Right renal cortex interstitium (tissue), 3 donors: ENCODE results near the gene NDUFS8. TPM values are rescaled to one million over a fixed set of nuclear protein-coding genes. Genes with fewer than 3 reads are reported as not detected.

Experiments
- DNase-seq, 3 donors: peaks; one replicate each; pipeline ENCODE4 v3.0.0-alpha.2; 2013; ENCODE audit warnings: low read depth in 3 of 3, low spot score in 2 of 3
- polyA plus RNA-seq, 3 donors: library from polyadenylated mRNA; unstranded; fragments of 120-200 nt; gene quantifications; one replicate each; pipeline ENCODE4 v1.2.1, GENCODE V29; 2013; ENCODE audit not compliant: insufficient read length in 3 of 3

NDUFS8 gene
- polyA plus RNA-seq, 3 donors = 62.2 to 75.6 (median 65.2) TPM

- DNase-seq = no peak
Observed at GRCh38 chr11:68074584-68075352, 44.3 kb downstream of the NDUFS8 start.

- DNase-seq = no peak
Observed at GRCh38 chr11:68076371-68077042, 46.0 kb downstream of the NDUFS8 start.

DNA sequence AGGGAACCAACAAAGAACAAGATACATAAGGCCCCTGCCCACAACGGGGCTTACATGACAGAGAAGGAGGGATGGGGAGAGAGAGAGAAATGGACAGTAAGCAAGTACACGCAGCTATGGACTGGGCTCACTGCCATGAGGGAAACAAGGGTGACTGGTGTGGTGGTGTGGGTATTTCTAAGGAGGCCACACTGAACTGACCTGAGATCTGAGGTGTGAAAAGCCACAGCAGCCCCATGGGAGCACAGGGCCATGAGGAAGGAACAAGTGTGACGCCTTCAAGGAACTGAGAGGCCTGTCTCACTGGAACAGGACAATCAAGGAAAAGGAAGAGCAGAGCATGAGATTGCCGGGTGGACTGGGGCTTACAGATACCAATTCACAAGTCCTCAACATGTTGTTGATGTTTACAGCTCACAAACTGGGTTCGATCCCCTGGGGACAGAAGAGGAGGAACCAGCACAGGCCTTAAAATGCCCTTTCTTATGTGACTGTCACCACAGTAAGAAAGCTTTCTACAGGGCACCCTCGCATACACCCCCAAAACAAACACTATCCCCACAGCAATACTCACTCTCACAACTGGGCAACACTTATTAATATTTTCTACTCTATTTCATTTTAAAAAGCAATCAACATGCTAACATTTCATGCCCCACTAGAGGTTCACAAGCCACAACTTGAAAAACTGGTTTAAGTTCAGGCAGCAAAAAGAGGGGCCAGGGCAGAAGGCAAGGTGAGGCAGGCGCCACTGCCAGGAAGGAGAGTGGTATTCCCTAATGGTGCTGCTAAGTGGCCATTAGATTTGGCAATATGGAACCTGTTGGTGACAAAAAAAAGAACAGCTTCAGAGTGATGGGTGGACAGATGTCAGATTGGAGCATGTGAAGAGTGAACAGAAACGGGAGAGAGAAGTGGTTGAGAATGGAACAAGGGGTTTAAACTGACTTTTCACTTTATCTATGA lies 47.4 kb downstream of the NDUFS8 start:
- DNase-seq = no peak

DNA sequence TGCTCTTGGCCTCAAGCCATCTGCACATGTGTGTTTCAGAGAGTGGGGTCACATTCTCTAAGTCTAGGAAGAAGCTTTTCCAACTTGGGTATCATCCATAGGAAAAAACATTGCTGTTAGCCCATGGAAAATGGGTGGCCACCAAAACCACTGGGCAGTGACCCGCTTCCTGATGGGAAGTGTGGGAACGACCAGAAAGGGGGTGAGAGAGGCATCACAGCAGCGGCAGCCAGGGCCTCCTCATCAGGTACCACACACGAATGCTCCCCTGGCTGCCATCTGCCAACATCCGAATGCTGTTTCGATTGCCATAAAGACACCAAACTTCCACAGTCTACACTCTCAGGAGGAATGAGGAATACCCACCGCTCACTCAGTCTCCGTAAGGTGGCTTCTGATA lies 50.4 kb downstream of the NDUFS8 start:
- no peak for DNase-seq

GRCh38 chr11:68081691-68082090 lies 51.2 kb downstream of the NDUFS8 start:
- DNase-seq = no peak

- DNase-seq = no peak
Observed at GRCh38 chr11:68082481-68082880, 52.0 kb downstream of the NDUFS8 start.

- DNase-seq = no peak
Observed at GRCh38 chr11:68083517-68083916, 53.0 kb downstream of the NDUFS8 start.

Other genes starting within 250 kb of the NDUFS8 start
- 1 to 10 TPM; 8.4 to 9.4 (median 9.3) TPM for gene UNC93B1, start 26.6 kb upstream of the NDUFS8 start, polyA plus RNA-seq
- 1 to 10 TPM; 1.3 to 2.2 (median 1.3) TPM for gene ALDH3B1, start 20.4 kb upstream of the NDUFS8 start, polyA plus RNA-seq
- gene TCIRG1, start 8.3 kb downstream of the NDUFS8 start, polyA plus RNA-seq = 10 to 100 TPM; 15.3 to 17.9 (median 17.0) TPM
- 10 to 100 TPM; 30.4 to 33.2 (median 32.8) TPM for gene CHKA, start 90.7 kb downstream of the NDUFS8 start, polyA plus RNA-seq
- 10 to 100 TPM; 74.3 to 89.7 (median 78.5) TPM for gene KMT5B, start 182.6 kb downstream of the NDUFS8 start, polyA plus RNA-seq
- 10 to 100 TPM; 20.3 to 22.0 (median 20.4) TPM for gene C11orf24, start 241.3 kb downstream of the NDUFS8 start, polyA plus RNA-seq